Effector CD8-positive, alpha-beta T cell (primary cell): ENCODE measurements around the gene TNS3.

Experiments
- DNase-seq: peaks from one replicate; lab custom pipeline; 2025; lab: John Stamatoyannopoulos, UW

TNS3 gene

DNA sequence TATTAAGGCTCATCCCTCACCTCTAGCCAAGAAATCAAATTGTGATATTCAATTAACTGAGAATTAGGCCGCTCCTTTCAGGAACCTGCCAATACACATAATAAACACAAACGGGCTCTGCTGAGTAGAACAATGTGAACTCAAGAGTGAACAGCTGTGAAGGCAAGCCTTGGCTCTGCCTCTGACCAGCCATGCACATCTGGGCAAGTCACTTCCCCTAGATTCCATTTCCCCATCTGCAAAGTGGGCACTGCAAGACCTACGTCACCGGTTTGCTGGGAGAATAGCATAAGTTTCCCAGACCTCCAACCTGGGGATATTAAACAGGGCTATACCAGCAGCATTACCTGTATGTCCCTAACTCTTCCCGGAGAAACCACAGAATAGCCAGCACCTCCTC is 355.2 kb downstream of the TNS3 start:
- no peak for DNase-seq

DNA sequence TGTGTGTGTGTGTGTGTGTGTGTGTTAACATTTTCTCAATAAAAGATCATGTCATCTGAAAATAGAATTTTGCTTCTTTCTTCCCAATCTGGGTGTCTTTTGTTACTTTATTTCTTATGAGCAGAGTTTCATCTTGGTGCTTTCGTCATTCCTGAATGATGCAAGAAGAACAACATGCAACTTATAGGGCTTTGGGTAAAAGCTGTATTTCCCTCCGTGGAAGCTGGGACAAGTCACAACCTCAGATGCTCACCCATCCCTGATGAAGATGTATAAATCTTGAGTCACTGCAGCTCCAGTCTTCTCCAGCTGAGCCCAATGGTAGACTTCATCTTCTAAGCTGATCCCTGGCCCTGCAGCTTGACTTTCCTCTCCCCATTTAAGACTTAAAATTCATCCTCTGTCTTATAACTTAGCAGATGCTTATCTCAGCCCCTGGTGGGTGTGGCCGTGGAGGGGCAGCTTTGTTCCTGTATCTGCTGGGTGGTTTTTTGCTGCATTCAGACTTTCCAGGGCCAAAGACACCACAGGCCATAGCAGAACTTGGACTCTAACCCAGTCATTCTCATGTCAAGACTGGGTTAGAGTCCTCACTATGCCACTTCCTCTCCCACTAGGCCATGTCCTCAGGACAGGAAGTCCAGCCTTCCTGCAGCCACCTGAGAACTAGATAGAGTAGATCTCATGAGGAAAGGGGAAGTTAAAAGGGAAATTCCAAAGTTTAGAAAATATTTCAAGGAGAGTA is 356.4 kb downstream of the TNS3 start:
- no peak for DNase-seq
